B cell (primary cell): ENCODE data around the gene SARM1. TPM values are rescaled to one million over a fixed set of nuclear protein-coding genes. Genes with fewer than 3 reads are reported as not detected.

Experiments used
- ATAC-seq: fragments of 200-7000 bp; cut with Tn5 transposase; one replicate; pipeline ENCODE4 v1.10.0; 2021; ENCODE audit warnings: low read depth, mild to moderate bottlenecking, moderate number of reproducible peaks, moderate library complexity
- CTCF ChIA-PET: fragments of 350-600 bp; sonication (Branson Sonifier 250); formaldehyde crosslinking; loops from one replicate; lab custom pipeline; 2021; ENCODE audit warnings: antibody characterized with exemption, inconsistent platforms; lab: Charles Lee
- POLR2A ChIA-PET: fragments of 350-600 bp; sonication (Branson Sonifier 250); formaldehyde crosslinking; loops from one replicate; lab custom pipeline; 2021; ENCODE audit warnings: antibody characterized with exemption; lab: Charles Lee
- DNase-seq: peaks from one replicate; pipeline ENCODE4 v3.0.0; 2013
- H2AFZ ChIP-seq: 2 replicates; pipeline ENCODE4 v1.6.1; 2012; ENCODE audit warnings: mild to moderate bottlenecking, low read depth, low read length; ENCODE audit not compliant: insufficient read depth, poor library complexity, severe bottlenecking
- H3K27ac ChIP-seq, 2 donors: 1 replicate in 1 of 2; 2 replicates in 1 of 2; pipeline ENCODE4 v1.5.1; 2012 to 2013; ENCODE audit warnings: low read length in 2 of 2, mild to moderate bottlenecking in 2 of 2, moderate library complexity in 1 of 2
- H3K27me3 ChIP-seq, 4 experiments: fragments of 200-600 bp in 1 of 4; sonication (generic) in 1 of 4; replicated peaks in 1 of 4; 1 replicate in 2 of 4; 2 replicates in 2 of 4; pipeline versions ENCODE4 v1.6.1 to v1.7.0; 2013 to 2016; ENCODE audit warnings: low read length in 3 of 4, mild to moderate bottlenecking in 2 of 4, mixed read lengths in 1 of 4, moderate library complexity in 1 of 4; ENCODE audit not compliant: insufficient read depth in 4 of 4, control insufficient read depth in 3 of 4; ENCODE audit errors: control extremely low read depth in 1 of 4
- H3K36me3 ChIP-seq, 2 experiments: replicated peaks in 1 of 2; 1 replicate in 1 of 2; 2 replicates in 1 of 2; pipeline versions ENCODE4 v1.6.1 to v1.7.1; 2013; ENCODE audit warnings: low read length in 1 of 2; ENCODE audit not compliant: insufficient read depth in 2 of 2, control insufficient read depth in 1 of 2; ENCODE audit errors: control extremely low read depth in 1 of 2, extremely low read depth in 1 of 2
- H3K4me1 ChIP-seq, 2 donors: fragments of 200-600 bp in 1 of 2; sonication (generic) in 1 of 2; 1 replicate in 1 of 2; 2 replicates in 1 of 2; pipeline versions ENCODE4 v1.5.1 to v1.6.1; 2013 to 2017; ENCODE audit warnings: low read length in 2 of 2; ENCODE audit not compliant: control insufficient read depth in 2 of 2, insufficient read depth in 2 of 2
- H3K4me2 ChIP-seq: replicated peaks from 2 replicates; pipeline ENCODE3; 2012; ENCODE audit warnings: mild to moderate bottlenecking, low read depth, low read length; ENCODE audit not compliant: poor library complexity, severe bottlenecking
- H3K4me3 ChIP-seq, 5 experiments: fragments of 200-600 bp in 1 of 5; sonication (generic) in 1 of 5; 1 replicate in 3 of 5; 2 replicates in 2 of 5; pipeline versions ENCODE4 v1.5.1 to v1.7.0; 2011 to 2016; ENCODE audit warnings: low read length in 4 of 5, mild to moderate bottlenecking in 4 of 5, low read depth in 2 of 5, control low read depth in 1 of 5, moderate library complexity in 1 of 5; ENCODE audit not compliant: insufficient read depth in 1 of 5; ENCODE audit errors: control extremely low read depth in 1 of 5, extremely low read depth in 1 of 5
- H3K79me2 ChIP-seq: fragments of 200-600 bp; sonication (generic); one replicate; pipeline ENCODE4 v1.6.0; 2016; ENCODE audit warnings: low read length; ENCODE audit not compliant: control insufficient read depth, insufficient read depth
- H3K9ac ChIP-seq: fragments of 200-600 bp; sonication (generic); 2 replicates; pipeline ENCODE4 v1.6.1; 2017; ENCODE audit warnings: mild to moderate bottlenecking, low read length, moderate library complexity
- H3K9me3 ChIP-seq, 3 donors: one replicate each; pipeline versions ENCODE4 v1.6.1 to v1.7.1; 2013; ENCODE audit warnings: low read length in 2 of 3; ENCODE audit not compliant: control insufficient read depth in 2 of 3, insufficient read depth in 1 of 3; ENCODE audit errors: control extremely low read depth in 1 of 3
- H4K20me1 ChIP-seq: 2 replicates; pipeline ENCODE4 v1.6.0; 2012; ENCODE audit warnings: mild to moderate bottlenecking, low read length; ENCODE audit not compliant: insufficient read depth, control insufficient read depth, poor library complexity, severe bottlenecking
- H3K27ac Mint-ChIP-seq: one replicate; pipeline ENCODE4 v1.8.0; 2021; ENCODE audit warnings: mixed read lengths
- H3K27me3 Mint-ChIP-seq: one replicate; pipeline ENCODE4 v1.8.0; 2021; ENCODE audit warnings: mixed read lengths
- H3K4me1 Mint-ChIP-seq: one replicate; pipeline ENCODE4 v1.8.0; 2021; ENCODE audit warnings: mixed read lengths
- H3K4me3 Mint-ChIP-seq: one replicate; pipeline ENCODE4 v1.8.0; 2021; ENCODE audit warnings: mixed read lengths
- H3K9me3 Mint-ChIP-seq: one replicate; pipeline ENCODE4 v1.8.0; 2022; ENCODE audit warnings: mixed read lengths; ENCODE audit not compliant: insufficient read depth
- CTCF ChIP-seq: fragments of 200-600 bp; IDR thresholded peaks from one replicate; pipeline ENCODE4 v1.8.0; 2022; ENCODE audit warnings: antibody characterized with exemption, mild to moderate bottlenecking
- EZH2 ChIP-seq: IDR thresholded peaks from 2 replicates; pipeline ENCODE4 v1.6.1; 2012; ENCODE audit warnings: borderline replicate concordance, low read depth, mild to moderate bottlenecking, moderate library complexity, low read length; ENCODE audit not compliant: insufficient read depth, poor library complexity, severe bottlenecking
- WGBS: methylation state at CpG from one replicate; pipeline ENCODE4 v1.1.5; 2013; ENCODE audit warnings: missing lambda C conversion rate; ENCODE audit not compliant: insufficient coverage; 5-methylcytosine and 5-hydroxymethylcytosine counted together
- intact Hi-C: fragments of 100-400 bp; cut with micrococcal nuclease; formaldehyde crosslinking; loops from one replicate; pipeline ENCODE4 v1.10.0; 2022
- polyA plus RNA-seq: library from polyadenylated mRNA; depleted of rRNA; stranded (reverse); fragments of >200 nt; gene quantifications from 2 replicates; pipeline ENCODE4 v1.2.3, GENCODE V29; 2012
- total RNA-seq, 2 donors: library from RNA; stranded (reverse); fragments of 120-200 nt in 1 of 2; gene quantifications; 1 replicate in 1 of 2; 2 replicates in 1 of 2; pipeline versions ENCODE4 v1.2.3 to v1.2.4, GENCODE V29; 2013 to 2022

SARM1 gene
- total and polyA plus RNA-seq, 2 donors (not counting 1 experiment from before 2014, with no cell fraction given), result 22.5 to 32.8 TPM

GRCh38 chr17:28388106-28388505, 16.6 kb downstream of the SARM1 start:
- peaks cover 19% of the 10 kb centered on the region for H3K4me1 Mint-ChIP-seq
- POLR2A ChIA-PET, result no interaction called here

GRCh38 chr17:28390141-28390540, 18.6 kb downstream of the SARM1 start:
- H3K9me3 ChIP-seq, result peaks cover 0 to 4% (median 0%) of the 10 kb centered on the region in 3 donors
- H3K4me2 ChIP-seq, result no peak overlapping the region
- no peaks in the 10 kb centered on the region for H3K79me2 ChIP-seq
- H3K9ac ChIP-seq, result no peak overlapping the region
- H3K4me3 ChIP-seq, result no peak overlapping the region
- H4K20me1 ChIP-seq, result no peaks in the 10 kb centered on the region
- H3K27me3 Mint-ChIP-seq, result peaks cover 4% of the 10 kb centered on the region
- H3K36me3 ChIP-seq, result peaks cover 3 to 40% of the 10 kb centered on the region in 2 experiments
- intact Hi-C loops, result no loop called here
- H3K4me1 ChIP-seq, result peaks cover 4 to 5% of the 10 kb centered on the region in 2 donors
- H3K4me1 Mint-ChIP-seq, result peaks cover 5% of the 10 kb centered on the region
- 100% methylated on average over 1 of the region's 1 CpG for WGBS
- peaks cover 0 to 10% (median 0%) of the 10 kb centered on the region in 4 experiments for H3K27me3 ChIP-seq
- DNase-seq, result no peak
- no peak overlapping the region for H3K4me3 Mint-ChIP-seq
- no peak overlapping the region for H3K27ac ChIP-seq
- no peak for ATAC-seq
- CTCF ChIA-PET, result interaction anchor here (2.6 kb wide), 1 partner anchor 26 kb away, joined by 6 read pairs; no protein-coding TSS in a partner anchor
- POLR2A ChIA-PET, result no interaction called here
- TF ChIP-seq EZH2, result no peak
- no peaks in the 10 kb centered on the region for H3K9me3 Mint-ChIP-seq
- no peak overlapping the region for H3K27ac Mint-ChIP-seq
- H2AFZ ChIP-seq, result no peak overlapping the region

More at GRCh38 chr17:28388106-28388505, 16.6 kb downstream of the SARM1 start:
- Histone ChIP-seq H3K9ac (no peak overlapping the region), H4K20me1 (peaks cover 4% of the 10 kb centered on the region), H3K27ac (no peak overlapping the region), H3K9me3 (peaks cover 0 to 4% (median 0%) of the 10 kb centered on the region in 3 donors), H3K27me3 (peaks cover 0 to 28% (median 0%) of the 10 kb centered on the region in 4 experiments), H3K4me2 (no peak overlapping the region), H2AFZ (no peak overlapping the region), H3K36me3 (peaks cover 3 to 37% of the 10 kb centered on the region in 2 experiments), H3K79me2 (peaks cover 3% of the 10 kb centered on the region), H3K4me3 (no peak overlapping the region), H3K4me1 (peaks cover 9 to 16% of the 10 kb centered on the region in 2 donors)
- H3K27me3 Mint-ChIP-seq, result peaks cover 14% of the 10 kb centered on the region
- TF ChIP-seq EZH2, result no peak
- TF ChIP-seq CTCF, result no peak
- WGBS, result 98% methylated on average over 11 of the region's 11 CpGs
- CTCF ChIA-PET, result interaction anchor here (1.0 kb wide), 1 partner anchor 154 kb away, joined by 3 read pairs; no protein-coding TSS in a partner anchor
- ATAC-seq (no peak), DNase-seq (no peak)
- H3K27ac Mint-ChIP-seq, result no peak overlapping the region
- no peaks in the 10 kb centered on the region for H3K9me3 Mint-ChIP-seq
- intact Hi-C loops, result no loop called here
- no peak overlapping the region for H3K4me3 Mint-ChIP-seq
